Epithelial cell of proximal tubule (primary cell): ENCODE data around the gene GPD2. TPM values are rescaled to one million over a fixed set of nuclear protein-coding genes. Genes with fewer than 3 reads are reported as not detected.

Experiments
- DNase-seq: peaks from one replicate; pipeline ENCODE4 v3.0.0-alpha.2; 2011; ENCODE audit warnings: low read depth
- H3K4me3 ChIP-seq: 2 replicates; pipeline ENCODE4 v1.5.1; 2011; ENCODE audit warnings: low read depth, mild to moderate bottlenecking, low read length
- CTCF ChIP-seq: conservative IDR thresholded peaks from 2 replicates; pipeline ENCODE4 v1.5.1; 2012; ENCODE audit warnings: low read depth, mild to moderate bottlenecking, low read length
- total RNA-seq: library from RNA; depleted of rRNA; stranded (reverse); fragments of >200 nt; gene quantifications from 2 replicates; pipeline ENCODE4 v1.2.3, GENCODE V29; 2015

GPD2 gene
- total RNA-seq, 1 donor from 2014 or later, result 22.4 TPM

GRCh38 chr2:156435396-156435717 is 822 bp upstream of the GPD2 start:
- H3K4me3 ChIP-seq, result peak overlapping the region; percentile 83
- DNase-seq, result no peak
- no peak for TF ChIP-seq CTCF

DNA sequence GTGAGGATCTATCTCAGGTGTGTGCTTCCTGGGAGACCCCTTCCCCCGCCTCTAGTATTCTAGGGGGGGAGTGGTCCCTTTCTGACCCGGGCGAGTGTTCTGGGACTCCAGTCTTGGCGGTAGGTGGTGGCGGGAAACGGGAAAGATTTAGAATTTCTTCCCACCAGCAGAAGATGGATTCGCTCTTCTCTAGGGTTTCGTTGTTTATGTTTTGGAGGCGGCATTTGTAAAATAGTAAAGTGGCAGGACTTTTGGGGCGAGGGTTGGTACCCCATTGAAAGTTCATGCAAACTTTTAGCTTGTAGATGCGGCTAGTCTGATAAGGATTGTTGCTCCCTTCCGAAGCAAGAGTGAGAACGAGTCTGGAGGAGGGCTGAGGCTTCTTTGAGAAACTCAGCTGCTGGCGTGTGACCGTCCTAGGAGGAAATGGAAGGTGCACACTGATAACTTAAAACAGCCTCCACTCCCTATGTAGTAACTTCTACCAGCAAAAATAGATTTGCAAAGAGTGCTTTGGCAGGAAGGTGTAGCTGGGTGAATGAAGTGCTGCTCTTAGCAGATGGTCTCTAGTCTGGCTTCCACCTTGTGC is 412 bp downstream of the GPD2 start:
- TF ChIP-seq CTCF, result no peak
- no peak for DNase-seq
- peak overlapping the region; percentile 83 for H3K4me3 ChIP-seq

DNA sequence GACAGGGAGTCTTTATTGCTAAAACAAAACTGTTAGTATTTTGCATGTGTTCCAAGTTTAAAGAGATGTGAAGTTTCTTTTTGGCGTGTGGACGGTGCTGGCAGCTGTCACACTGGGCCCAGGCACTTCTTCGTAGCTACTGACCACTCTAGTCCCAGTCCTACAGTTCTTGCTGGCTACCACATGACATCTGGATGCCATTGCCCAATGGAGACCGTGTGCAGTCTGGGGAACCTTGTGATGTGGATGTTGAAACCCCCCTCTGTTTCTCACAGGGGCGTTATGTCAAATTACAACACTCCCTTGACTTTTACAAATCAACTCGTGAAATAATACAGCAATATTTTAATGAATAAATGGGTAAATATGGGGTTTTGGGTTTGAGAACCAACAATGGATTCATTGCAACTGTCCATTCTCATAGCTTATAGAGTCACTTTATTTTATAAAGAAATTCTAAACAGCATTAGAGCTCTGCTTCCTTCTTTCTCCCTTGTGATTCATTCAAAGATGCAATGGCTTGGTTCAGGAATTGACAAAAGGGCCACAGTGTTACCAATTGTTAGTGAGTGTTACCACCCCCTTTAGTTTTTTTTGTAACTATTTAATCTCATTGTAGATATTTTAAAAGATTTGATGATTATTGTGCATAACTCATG is 1.2 kb downstream of the GPD2 start:
- H3K4me3 ChIP-seq, result peak overlapping the region; percentile 83
- no peak for TF ChIP-seq CTCF
- no peak for DNase-seq

- no peak for TF ChIP-seq CTCF
- no peak overlapping the region for H3K4me3 ChIP-seq
- no peak for DNase-seq
These were observed 1.8 kb downstream of the GPD2 start for GRCh38 chr2:156437931-156438410.

GRCh38 chr2:156443089-156443488 is 6.9 kb downstream of the GPD2 start:
- no peak for TF ChIP-seq CTCF

DNA sequence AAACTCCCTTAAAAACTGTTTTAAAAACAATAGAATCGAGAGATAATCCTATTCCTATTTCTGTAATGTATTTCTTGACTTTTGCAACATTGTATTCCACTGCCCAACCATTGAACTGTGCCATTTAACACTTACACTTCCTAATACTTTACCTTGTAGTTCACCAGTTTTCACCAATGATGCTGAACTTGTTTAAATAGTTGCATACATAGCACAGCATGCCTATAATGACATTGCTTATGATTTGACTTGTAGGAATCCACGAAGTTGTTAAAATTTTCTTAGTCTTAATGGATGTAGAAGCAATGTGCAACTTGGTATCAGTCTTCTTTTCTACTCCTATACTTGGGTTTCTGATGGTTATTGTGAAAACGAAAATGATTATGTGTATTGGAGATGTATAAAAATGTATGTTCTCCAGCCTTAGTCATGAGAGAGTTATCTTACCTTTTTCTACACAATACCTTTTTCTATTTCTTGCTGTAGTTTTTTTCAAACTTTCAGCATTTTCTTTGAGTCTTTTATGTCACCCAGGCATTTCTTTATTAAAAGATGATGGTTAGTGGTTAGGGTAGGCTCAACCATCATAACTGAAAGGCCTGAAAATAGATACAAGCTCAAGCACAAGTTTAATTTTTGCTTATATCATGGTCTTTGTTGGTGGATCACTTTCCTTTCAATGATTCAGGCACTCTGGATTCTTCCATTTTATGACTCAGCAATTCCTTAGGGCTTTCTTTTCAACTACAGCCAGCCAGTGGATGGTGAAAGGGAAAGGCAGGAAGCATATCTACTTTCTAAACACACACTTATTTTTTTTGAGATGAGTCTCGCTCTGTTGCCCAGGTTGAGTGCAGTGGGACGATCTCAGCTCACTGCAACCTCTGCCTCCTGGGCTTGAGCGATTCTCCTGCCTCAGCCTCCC is 9.4 kb downstream of the GPD2 start:
- TF ChIP-seq CTCF, result no peak
- no peak overlapping the region for H3K4me3 ChIP-seq
- peak; percentile 56 for DNase-seq

More at GRCh38 chr2:156443089-156443488, 6.9 kb downstream of the GPD2 start:
- no peak for DNase-seq
- H3K4me3 ChIP-seq, result no peak overlapping the region
